Stimulated activated CD4-positive, alpha-beta T cell treated with anti-CD3 and anti-CD28 coated beads, Interleukin-12 subunit alpha, Interleukin-12 subunit beta, amount 100 ng/mL, for 24 hours (primary cell): ENCODE measurements around the gene GOLGA6A.
"Not testable (repeated sequence)": the region's sequence is repeated elsewhere in the genome, so short reads cannot be mapped to it uniquely, and the experiment has no call there.

Experiments
- DNase-seq, 2 experiments: peaks; one replicate each; pipeline ENCODE4 v3.0.0-alpha.2; 2020; ENCODE audit warnings: low read depth in 2 of 2

The GOLGA6A gene

GRCh38 chr15:74053517-74053916, 28.8 kb downstream of the GOLGA6A start:
- no peak for DNase-seq

GRCh38 chr15:74052271-74053260, 29.8 kb downstream of the GOLGA6A start:
- DNase-seq = not testable (repeated sequence)

- DNase-seq = no peak
Measured at GRCh38 chr15:74050556-74051234, 31.7 kb downstream of the GOLGA6A start.

- no peak for DNase-seq
Measured at GRCh38 chr15:74050127-74050526, 32.2 kb downstream of the GOLGA6A start.

- DNase-seq = no peak
Measured at GRCh38 chr15:74046275-74046674, 36.1 kb downstream of the GOLGA6A start.

- no peak for DNase-seq
Measured at GRCh38 chr15:74045636-74046274, 36.6 kb downstream of the GOLGA6A start.

- no peak for DNase-seq
Measured at GRCh38 chr15:74045184-74045583, 37.2 kb downstream of the GOLGA6A start.

GRCh38 chr15:74044267-74045110, 37.9 kb downstream of the GOLGA6A start:
- no peak for DNase-seq

GRCh38 chr15:74043425-74044266, 38.7 kb downstream of the GOLGA6A start:
- DNase-seq = no peak

- no peak for DNase-seq
Measured at GRCh38 chr15:74042603-74043424, 39.5 kb downstream of the GOLGA6A start.

- no peak for DNase-seq
Measured at GRCh38 chr15:74041777-74042435, 40.4 kb downstream of the GOLGA6A start.

GRCh38 chr15:74041311-74041756, 41.0 kb downstream of the GOLGA6A start:
- no peak for DNase-seq

GRCh38 chr15:74040109-74040850, 42.1 kb downstream of the GOLGA6A start:
- DNase-seq = no peak

GRCh38 chr15:74039656-74040010, 42.7 kb downstream of the GOLGA6A start:
- no peak for DNase-seq

- DNase-seq = no peak
Measured at GRCh38 chr15:74038707-74039655, 43.4 kb downstream of the GOLGA6A start.

GRCh38 chr15:74037171-74038117, 44.9 kb downstream of the GOLGA6A start:
- no peak for DNase-seq
